Endothelial cell (in vitro differentiated cells): Measurements from ENCODE around the gene CCDC9B. TPM values are rescaled to one million over a fixed set of nuclear protein-coding genes. Genes with fewer than 3 reads are reported as not detected.

Experiments
- DNase-seq: peaks from one replicate; pipeline ENCODE4 v3.0.0; 2021; ENCODE audit warnings: low spot score
- H3K27ac Mint-ChIP-seq: one replicate; pipeline ENCODE4 v1.8.0; 2021; ENCODE audit warnings: mixed read lengths, inconsistent platforms; ENCODE audit not compliant: unreplicated experiment
- H3K27me3 Mint-ChIP-seq: one replicate; pipeline ENCODE4 v1.8.0; 2021; ENCODE audit warnings: mild to moderate bottlenecking, moderate library complexity, mixed read lengths, inconsistent platforms; ENCODE audit not compliant: unreplicated experiment
- H3K36me3 Mint-ChIP-seq: one replicate; pipeline ENCODE4 v1.8.0; 2021; ENCODE audit warnings: mild to moderate bottlenecking, low read depth, mixed read lengths, inconsistent platforms; ENCODE audit not compliant: unreplicated experiment
- H3K4me1 Mint-ChIP-seq: one replicate; pipeline ENCODE4 v1.8.0; 2021; ENCODE audit warnings: mild to moderate bottlenecking, mixed read lengths, inconsistent platforms; ENCODE audit not compliant: unreplicated experiment
- H3K4me3 Mint-ChIP-seq: one replicate; pipeline ENCODE4 v1.8.0; 2021; ENCODE audit warnings: mild to moderate bottlenecking, mixed read lengths, inconsistent platforms; ENCODE audit not compliant: unreplicated experiment
- H3K9me3 Mint-ChIP-seq: one replicate; pipeline ENCODE4 v1.8.0; 2021; ENCODE audit warnings: mixed read lengths, inconsistent platforms; ENCODE audit not compliant: unreplicated experiment
- CTCF ChIP-seq: fragments of 200-600 bp; sonication (generic); IDR thresholded peaks from one replicate; pipeline ENCODE4 v1.5.0; 2021; ENCODE audit warnings: antibody characterized with exemption; ENCODE audit not compliant: unreplicated experiment
- total RNA-seq: library from RNA; stranded (reverse); fragmentation: NEBNext Ultra II Directional; extraction: Animal tissue kit (Norgen Biotek cat#: 25700); gene quantifications from one replicate; pipeline ENCODE4 v1.2.1, GENCODE V29; 2021; ENCODE audit not compliant: unreplicated experiment

Gene CCDC9B
- total RNA-seq, 1 donor from 2014 or later: 0.92 TPM

GRCh38 chr15:40340038-40340739 is 550 bp downstream of the CCDC9B start:
- TF ChIP-seq CTCF: no peak
- DNase-seq: no peak
- Mint-ChIP-seq H3K27ac (peak overlapping the region; percentile 42), H3K9me3 (no peaks in the 10 kb centered on the region), H3K4me1 (peaks cover 17% of the 10 kb centered on the region), H3K4me3 (no peak overlapping the region), H3K27me3 (peaks cover 5% of the 10 kb centered on the region), H3K36me3 (no peaks in the 10 kb centered on the region)

- H3K36me3 Mint-ChIP-seq: no peaks in the 10 kb centered on the region
- DNase-seq: no peak
- TF ChIP-seq CTCF: no peak
Measured at GRCh38 chr15:40339621-40339945, 1.2 kb downstream of the CCDC9B start.

GRCh38 chr15:40338921-40339620 is 1.7 kb downstream of the CCDC9B start:
- no peak for TF ChIP-seq CTCF
- Mint-ChIP-seq H3K4me3 (no peak overlapping the region), H3K27ac (no peak overlapping the region), H3K4me1 (peaks cover 22% of the 10 kb centered on the region), H3K9me3 (no peaks in the 10 kb centered on the region), H3K36me3 (no peaks in the 10 kb centered on the region), H3K27me3 (peaks cover 5% of the 10 kb centered on the region)
- no peak for DNase-seq

More at GRCh38 chr15:40339621-40339945, 1.2 kb downstream of the CCDC9B start:
- no peak overlapping the region for H3K4me3 Mint-ChIP-seq
- no peak overlapping the region for H3K27ac Mint-ChIP-seq
- peaks cover 17% of the 10 kb centered on the region for H3K4me1 Mint-ChIP-seq
- H3K9me3 Mint-ChIP-seq: no peaks in the 10 kb centered on the region
- H3K27me3 Mint-ChIP-seq: peaks cover 5% of the 10 kb centered on the region

GRCh38 chr15:40338041-40338657 is 2.6 kb downstream of the CCDC9B start:
- H3K9me3 Mint-ChIP-seq: no peaks in the 10 kb centered on the region
- H3K27me3 Mint-ChIP-seq: peaks cover 6% of the 10 kb centered on the region
- H3K27ac Mint-ChIP-seq: no peak overlapping the region
- TF ChIP-seq CTCF: peak; percentile 82
- peaks cover 22% of the 10 kb centered on the region for H3K4me1 Mint-ChIP-seq
- no peak overlapping the region for H3K4me3 Mint-ChIP-seq
- DNase-seq: peak; percentile 80
- H3K36me3 Mint-ChIP-seq: no peaks in the 10 kb centered on the region

- H3K36me3 Mint-ChIP-seq: no peaks in the 10 kb centered on the region
- no peak for TF ChIP-seq CTCF
- peaks cover 10% of the 10 kb centered on the region for H3K27me3 Mint-ChIP-seq
- peaks cover 27% of the 10 kb centered on the region for H3K4me1 Mint-ChIP-seq
- H3K4me3 Mint-ChIP-seq: no peak overlapping the region
- no peaks in the 10 kb centered on the region for H3K9me3 Mint-ChIP-seq
- no peak for DNase-seq
- H3K27ac Mint-ChIP-seq: no peak overlapping the region
Measured at GRCh38 chr15:40337597-40337996, 3.1 kb downstream of the CCDC9B start.
